Measurements from ENCODE around the gene HERPUD2.
"Not testable (repeated sequence)": the region's sequence is repeated elsewhere in the genome, so short reads cannot be mapped to it uniquely, and the experiment has no call there.

Gene HERPUD2

DNA sequence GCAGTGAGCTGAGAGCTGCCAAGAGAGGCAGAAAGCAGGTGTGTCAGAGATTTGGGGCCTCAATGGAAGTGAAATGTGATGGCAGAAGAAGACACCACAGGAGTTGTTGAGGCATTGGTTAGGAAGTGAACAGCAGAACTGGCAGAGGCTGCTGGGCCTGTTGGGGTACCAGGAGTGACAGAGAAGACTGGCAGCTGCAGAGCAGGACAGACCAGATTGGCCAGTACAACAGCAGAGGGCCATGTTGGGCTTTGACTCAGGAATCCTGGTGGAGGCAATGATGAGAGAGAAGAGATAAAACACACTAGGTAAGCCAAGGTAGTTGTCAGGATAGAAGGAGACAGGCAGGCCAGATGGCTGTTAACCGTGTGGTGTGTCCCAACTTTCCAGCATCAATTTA lies 19.9 kb upstream of the HERPUD2 start:
- DNase-seq (ENCODE audit: low read depth, low spot score) = no peak

DNA sequence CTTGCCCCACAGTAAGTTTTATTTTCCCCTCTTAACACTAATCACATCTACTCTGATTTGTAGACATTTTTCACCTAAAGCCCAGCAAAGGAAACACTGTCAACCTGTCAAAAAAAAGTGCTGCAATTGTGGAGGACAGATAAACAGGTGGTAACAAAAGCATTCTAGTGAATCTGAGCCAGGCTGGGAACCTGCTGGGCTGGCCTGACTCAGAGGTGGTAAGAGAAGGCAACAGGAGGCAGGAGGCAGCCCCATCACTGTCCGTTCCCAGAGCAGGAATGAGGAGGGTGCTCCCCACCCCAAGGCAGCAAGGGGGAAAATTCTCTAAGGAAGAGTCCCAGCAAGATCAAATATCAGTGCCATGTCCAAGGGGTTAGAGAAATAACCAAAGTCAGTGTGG lies 19.5 kb upstream of the HERPUD2 start:
- DNase-seq (ENCODE audit: low read depth, low spot score) = no peak

DNA sequence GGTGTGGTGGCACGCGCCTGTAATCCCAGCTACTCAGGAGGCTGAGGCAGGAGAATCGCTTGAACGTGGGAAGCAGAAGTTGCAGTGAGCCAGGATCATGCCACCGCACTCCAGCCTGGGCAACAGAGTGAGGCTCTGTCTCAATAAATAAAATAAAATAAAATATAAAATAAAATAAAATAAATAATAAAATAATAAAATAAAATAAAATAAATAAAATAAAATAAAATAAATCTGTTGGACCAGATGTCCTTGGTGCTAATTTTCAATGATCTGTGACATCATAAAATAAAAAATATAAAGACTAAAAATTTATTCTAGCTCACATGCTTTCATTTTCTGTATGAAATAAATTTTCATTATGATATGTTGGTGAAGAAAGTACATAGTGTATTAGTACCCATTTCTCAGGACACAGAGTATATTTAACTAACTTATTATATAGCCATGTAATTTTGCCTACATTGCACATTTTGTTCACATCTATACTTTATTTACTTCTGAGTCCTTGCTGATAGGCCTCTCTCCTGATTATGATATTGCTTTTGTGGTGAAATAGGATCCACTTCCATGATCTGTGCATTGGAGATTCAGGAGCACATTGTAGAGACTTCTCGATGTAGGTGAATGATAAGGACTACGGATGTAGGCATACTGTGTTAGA lies 17.8 kb upstream of the HERPUD2 start:
- DNase-seq (ENCODE audit: low read depth, low spot score) = no peak

DNA sequence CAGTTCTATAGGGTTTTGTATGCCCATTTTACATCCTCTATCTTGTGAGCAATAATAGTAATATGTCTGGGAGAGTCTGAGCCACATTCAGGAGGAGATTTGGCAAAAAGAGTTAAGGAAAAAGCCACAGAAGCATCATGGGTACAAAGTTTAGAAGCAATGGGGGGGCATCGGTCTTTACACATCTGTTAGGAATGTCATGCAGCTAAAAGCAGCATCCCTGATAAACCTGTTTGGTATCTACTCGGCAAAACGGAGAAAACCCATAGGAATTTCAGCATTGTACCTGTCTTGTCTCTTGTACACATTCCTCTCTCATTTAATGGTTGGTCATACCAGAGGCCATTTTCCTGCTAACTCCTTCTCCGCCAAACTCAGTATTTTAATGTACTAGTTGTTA lies 12.5 kb upstream of the HERPUD2 start:
- DNase-seq (ENCODE audit: low read depth, low spot score) = peak; percentile 26

DNA sequence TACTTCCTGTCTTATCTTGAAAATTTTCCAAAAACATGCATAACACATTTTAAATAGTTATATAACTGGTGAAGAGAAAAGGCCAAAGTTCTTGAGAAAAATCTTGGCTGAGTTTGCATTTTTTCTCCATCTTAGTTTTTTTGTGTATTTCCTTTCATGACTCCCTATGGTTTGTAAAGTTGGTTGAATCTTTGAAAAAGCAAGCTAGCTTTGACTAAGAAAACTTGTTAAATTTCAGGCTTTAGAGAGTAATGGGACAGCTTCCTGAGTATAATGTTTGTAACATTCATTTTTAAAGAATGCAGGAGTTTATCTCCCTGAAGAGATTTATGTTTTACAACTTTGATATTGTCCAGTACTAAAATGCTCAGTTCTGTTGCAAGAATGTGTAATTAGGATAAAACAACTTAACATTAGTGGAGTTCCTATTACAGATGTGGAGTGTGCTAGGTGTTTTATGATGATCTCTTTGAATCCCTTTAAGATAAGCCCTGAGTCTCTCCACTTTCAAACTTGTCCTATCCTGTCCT lies 11.1 kb upstream of the HERPUD2 start:
- no peak for DNase-seq (ENCODE audit: low read depth, low spot score)

DNA sequence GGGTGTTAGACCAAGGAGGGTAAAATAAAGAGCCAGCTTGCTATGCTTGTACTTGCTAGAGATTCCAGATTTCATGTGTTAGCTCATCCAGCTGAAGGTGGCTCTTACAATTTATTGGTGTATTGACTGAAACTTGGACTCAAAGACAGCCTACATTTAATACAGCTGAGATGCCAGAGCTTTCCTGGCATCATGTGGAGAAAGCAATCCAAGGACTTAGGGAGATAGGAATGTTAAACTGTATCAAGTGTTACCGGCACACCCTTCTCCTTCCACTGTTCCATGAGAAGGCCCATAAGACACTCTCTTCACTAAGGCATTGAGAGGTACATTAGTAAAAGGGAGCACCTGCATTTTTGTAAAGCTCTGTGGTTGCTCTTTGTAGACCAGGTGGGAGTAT lies 9.3 kb upstream of the HERPUD2 start:
- DNase-seq (ENCODE audit: low read depth, low spot score) = no peak

DNA sequence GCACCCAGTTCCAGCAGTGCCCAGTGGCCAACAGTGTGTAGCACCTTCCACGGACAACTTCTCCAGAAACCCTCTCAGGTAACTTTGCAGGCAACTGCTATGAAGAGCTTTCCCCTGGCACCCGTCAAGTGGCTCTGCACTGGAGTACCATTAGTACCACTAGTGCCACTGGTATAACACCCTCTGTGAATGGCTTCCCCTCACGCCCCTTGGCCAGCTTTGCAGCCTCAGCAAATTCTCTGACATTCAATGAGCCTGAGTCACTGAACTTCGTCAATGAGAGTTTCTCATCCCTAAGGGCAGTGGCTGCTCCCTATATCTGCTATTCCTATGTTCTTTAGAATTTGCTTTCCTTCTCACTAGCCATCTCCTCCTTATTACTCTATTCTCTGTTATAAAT lies 7.6 kb upstream of the HERPUD2 start:
- no peak for DNase-seq (ENCODE audit: low read depth, low spot score)

DNA sequence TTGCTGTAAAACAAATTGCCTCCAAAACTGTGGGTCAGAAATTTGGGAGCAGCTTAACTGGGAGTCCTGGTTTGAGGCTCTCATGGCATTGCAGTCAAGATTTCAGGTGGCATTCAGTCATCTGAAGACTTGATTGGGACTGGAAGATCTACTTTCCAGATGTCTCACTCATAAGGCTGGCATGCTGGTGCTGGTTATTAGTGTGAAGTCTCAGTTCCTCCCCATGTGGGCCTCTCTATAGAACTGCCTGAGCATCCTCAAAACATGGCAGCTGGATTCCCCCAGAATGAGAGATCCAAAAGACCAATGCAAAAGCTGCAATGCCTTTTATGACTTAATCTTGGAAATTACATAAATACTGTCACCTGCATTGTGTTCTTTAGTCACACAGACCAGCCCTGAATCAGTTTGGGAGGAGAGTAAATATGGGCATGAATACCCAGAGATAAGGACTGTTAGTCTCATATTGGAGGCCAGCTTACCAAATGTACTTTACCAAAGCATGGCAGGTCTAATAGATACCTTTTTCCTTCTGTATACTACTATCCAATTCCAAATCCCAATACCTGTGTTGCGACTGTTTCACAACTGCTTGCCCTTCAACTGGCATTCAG lies 6.5 kb upstream of the HERPUD2 start:
- no peak for DNase-seq (ENCODE audit: low read depth, low spot score)

DNA sequence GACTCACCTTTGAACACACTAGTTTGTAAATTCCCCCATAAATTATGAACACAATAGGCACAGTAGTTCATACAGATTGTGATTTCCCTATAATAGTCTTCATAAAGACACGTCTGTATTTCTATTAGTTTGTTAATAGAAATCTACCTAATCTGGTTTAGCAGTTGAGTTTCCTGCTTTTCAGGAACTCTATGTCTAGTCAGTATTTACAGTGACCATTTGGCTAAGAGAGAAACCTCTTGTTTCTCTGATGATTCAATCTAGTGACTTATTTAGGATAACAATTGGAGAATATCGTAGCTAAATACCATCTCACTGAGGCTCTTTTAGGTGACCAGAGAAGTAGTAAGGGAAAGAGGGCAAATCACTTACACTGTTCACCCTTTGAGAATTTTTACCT lies 5.9 kb upstream of the HERPUD2 start:
- DNase-seq (ENCODE audit: low read depth, low spot score) = no peak

DNA sequence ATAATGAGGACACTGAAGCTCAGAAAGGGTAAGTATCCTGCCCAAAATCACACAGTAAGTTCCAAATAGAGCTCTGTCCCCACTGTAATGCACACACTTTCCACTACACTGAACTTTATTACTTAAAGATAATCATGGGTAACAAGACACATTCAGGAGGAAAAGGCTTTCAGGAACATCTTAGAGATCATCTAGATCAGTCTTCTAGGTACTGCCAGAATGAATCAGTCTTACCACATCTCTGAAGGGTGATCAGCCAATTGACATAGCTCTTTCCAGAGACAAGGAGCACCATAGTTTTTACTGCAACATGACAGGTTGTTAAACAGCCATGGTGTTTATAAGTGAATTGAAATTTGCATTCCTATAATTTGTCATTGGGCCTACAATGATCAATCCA lies 5.4 kb upstream of the HERPUD2 start:
- no peak for DNase-seq (ENCODE audit: low read depth, low spot score)

DNA sequence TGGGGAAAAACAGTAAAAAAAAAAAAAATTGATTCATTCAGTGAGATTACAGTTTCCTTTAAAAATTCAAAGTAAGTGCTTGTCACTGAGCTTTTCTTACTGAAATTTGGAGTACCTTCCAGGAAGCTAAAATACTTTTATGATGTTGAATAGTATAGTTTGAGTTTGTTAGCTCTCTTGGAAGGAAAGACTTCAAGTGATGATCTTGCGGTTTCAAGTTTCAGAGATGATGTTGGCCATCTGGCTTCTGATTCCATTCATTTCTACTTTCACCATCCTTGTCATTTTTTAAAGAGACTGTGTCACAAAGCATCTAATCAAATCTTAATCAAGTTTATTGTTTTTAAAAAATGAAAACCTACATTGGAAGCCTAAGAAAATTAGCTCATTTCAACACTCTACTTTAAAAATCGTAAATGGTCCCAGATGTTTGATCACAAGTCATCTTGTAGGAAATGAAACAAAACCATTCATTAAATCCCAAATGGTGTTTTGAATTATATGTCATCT lies 4.9 kb upstream of the HERPUD2 start:
- no peak for DNase-seq (ENCODE audit: low read depth, low spot score)

DNA sequence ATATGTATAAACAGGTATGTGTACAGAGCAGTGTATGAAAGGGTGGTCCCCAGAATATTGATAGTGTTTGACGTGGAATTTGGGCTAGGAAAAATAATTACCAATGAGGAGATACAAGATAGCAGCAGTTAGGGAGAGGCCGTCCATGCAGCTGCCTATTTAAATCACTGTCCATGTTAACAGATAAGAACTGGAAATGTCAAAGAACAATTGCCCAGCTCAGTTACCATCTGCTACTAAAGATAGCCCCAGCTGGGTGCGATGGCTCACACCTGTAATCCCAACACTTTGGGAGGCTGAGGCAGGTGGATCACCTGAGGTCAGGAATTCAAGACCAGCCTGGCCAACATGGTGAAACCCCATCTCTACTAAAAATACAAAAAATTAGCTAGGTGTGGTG lies 3.4 kb upstream of the HERPUD2 start:
- not testable (repeated sequence) for DNase-seq (ENCODE audit: low read depth, low spot score)

DNA sequence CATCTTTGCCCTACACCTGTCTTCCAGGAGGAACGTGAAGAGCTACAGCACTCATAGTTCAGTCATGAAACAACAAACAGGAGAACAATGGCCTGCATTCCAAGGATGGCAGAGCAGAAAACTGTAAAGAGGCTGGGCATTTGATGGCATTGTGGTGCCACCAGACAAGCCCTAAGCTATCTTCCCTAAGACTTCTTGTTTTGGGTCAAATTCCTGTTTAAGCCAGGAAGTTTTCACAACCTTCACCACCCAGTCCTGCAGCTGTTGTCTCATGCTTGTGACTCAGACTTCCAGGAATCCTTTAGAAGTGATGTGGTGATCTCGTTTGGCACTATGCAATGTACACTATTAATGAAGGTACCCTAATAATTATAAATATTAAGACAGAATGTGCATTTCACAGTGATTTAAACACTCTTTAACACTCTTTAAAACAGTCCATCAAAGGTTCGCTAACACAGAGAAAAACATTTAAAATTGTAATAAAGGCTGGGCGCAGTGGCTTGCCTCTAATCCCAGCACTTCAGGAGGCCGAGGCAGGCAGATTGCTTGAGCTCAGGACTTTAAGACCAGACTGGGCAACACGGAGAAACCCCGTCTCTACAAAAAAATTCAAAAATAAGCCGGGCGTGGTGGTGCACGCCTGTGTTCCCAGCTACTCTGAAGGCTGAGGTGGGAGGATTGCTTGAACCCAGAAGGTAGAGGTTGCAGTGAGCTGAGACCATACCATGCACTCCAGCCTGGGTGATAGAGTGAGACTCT lies 2.7 kb upstream of the HERPUD2 start:
- peak; percentile 61 for DNase-seq (ENCODE audit: low read depth, low spot score)

DNA sequence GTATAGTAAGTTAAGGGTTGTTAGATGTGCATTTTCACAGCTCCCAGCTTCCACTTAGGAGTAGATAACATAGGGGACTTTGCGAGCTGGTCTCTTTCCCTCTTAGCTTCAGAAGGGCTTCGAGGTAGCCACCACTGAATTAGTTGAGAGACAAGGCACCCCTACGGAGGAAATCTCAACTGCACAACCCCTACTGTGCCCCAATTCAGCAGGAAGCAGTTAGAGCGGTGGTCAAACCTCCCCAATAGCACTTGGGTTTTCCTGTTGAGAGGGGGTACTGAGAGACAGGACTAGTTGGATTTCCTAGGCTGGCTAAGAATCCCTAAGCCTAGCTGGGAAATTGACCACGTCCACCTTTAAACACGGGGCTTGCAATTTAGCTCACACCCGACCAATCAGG lies 1.1 kb upstream of the HERPUD2 start:
- DNase-seq (ENCODE audit: low read depth, low spot score) = no peak

DNA sequence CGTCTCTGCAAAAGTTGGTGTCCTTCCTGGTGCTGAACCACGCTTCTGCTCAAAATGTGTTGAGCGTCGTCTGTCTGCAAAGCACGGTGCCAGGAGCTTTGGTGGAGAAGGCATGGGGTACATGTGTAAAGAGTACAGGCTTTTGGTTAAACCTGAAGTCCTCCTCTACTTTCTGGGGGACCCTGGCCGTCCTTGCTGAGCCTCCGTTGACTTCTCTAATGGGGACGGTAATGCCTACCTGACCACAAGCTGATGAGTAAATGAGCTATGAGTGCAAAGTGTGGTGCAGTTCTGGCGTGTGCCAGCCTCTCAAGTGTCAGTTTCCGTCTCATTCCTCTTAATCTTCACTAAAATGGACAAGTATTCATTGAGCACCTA lies 527 bp upstream of the HERPUD2 start:
- no peak for DNase-seq (ENCODE audit: low read depth, low spot score)

DNA sequence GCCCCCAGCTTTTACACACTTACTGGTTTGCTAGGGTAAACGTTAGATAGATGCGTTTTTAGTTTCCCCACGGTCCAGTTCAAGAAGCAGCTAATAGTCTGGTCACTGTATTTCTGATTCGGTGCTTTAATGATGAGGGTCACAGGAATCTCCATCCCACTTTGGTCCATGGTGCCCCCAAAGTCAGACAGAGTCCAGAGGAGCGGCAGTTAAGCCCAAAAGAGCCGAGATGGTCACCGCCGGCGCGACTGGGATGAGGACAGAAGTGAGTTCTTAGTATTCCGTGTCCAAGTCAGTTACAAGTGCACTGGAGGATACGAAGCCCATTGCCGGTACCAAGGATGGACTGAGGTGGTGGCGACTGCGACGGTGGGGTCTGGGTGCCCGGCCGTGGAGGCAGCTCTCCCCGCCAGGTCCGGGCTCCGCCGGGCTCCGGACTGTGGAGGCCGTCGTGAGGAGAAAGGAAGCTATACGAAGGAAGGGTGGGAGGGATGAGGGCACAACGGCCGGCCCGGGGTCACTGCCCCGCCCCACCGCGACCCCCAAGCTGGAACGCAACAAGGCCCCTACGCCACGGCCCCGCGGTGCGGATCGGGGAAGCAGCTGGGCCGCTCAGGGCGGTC lies 663 bp downstream of the HERPUD2 start:
- DNase-seq (ENCODE audit: low read depth, low spot score) = no peak

DNA sequence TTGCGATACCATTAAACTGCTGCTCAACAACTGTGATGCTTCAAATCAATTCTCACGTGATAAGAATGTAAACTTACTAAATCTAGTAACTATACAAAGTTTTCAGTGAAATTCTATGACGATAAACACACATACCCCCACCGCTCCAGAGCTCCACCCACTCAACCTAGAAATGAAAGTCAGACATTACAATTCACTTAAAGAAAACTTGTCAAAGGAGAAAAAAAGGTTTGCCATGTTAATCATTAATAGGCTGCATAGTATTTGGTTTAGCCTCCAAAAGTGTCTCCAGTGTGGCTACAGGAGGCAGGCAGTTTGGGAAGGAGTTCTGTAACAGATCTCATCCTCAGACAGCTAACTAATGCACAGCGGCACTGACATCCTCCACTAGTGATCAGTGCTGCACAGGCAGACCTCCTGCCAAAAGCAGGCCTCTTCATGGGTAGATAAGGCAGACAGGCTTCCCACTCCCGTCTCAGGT lies 3.1 kb downstream of the HERPUD2 start:
- no peak for DNase-seq (ENCODE audit: low read depth, low spot score)

DNA sequence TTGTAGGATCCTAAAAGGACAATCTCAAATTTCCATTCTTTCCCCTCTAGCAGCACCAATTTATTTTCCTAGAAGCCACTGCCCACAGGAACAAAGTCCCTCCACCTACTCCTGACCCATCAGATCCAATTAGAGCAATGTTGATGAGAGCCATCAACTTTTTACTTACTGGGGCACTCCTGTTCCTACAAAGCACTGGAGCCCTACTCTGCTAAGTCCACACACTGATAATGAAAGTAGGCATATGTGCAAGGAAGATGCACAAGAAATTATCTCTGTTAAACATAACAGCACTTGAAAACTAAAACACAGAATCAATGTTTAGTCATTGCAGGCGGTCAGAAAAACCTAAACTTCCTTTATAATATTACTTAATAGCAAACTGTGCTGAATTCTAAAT lies 3.6 kb downstream of the HERPUD2 start:
- DNase-seq (ENCODE audit: low read depth, low spot score) = no peak

DNA sequence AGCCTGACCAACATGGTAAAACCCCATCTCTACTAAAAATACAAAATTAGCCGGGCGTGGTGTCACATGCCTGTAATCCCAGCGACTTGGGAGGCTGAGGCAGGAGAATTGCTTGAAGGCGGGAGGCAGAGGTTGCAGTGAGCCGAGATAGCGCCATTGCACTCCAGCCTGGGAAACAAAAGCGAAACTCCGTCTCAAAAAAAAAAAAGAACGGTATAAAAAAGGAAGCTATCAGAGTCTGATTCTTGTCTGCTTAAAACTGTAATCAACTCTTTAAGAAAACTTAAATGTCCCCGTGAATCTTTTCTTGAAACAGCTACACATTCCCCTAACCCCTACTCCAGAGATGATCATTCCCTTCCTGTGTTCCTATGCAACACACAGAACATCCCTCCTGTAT lies 4.3 kb downstream of the HERPUD2 start:
- DNase-seq (ENCODE audit: low read depth, low spot score) = not testable (repeated sequence)

DNA sequence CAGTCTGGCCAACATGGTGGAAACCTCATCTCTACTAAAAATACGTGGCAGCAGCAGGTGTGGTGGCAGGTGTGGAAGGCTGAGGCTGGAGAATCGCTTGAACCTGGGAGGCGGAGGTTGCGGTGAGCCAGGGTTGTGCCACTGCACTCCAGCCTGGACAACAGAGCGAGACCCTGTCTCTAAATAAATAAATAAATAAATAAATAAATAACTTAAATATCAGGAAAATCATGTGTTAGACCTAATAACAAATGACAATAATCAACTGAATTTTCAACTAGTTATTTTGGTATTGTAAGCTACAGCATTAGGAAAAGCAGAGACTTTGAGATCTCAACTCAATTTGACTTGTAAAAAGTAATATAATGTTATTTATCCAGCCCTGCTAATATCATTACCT lies 9.2 kb downstream of the HERPUD2 start:
- no peak for DNase-seq (ENCODE audit: low read depth, low spot score)

DNA sequence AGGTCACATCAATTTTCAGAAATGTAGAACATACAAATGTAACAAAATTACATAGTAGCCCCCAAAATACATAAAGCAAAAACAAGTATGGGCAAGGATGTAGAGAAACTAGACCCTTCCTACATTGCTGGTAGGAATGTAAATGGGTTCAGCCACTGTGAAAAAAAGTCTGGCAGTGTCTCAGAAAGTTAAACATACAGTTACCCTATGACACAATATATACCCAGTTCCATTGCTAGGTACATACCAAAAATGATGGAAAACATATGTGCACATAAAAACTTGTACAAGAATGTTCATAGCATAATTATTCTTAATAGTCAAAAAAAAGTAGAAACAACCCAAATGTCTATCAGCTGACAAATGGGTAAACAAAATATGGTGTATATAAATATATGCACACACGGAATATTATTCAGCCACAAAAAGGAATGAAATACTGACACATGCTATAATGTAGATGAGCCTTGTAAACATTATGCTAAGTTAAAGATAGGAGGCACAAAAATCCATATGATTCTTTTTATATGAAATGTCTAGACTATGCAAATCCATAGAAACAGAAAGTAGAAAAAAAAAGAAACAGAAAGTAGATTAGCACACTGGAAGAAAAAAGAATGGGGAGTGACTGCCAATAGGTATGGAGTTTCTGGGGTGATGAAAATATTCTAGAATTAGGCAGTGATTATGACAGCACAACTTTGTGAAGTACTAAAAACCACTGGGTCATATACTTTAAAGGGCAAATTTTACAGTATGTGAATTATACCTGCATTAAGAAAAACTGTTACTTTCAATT lies 13.5 kb downstream of the HERPUD2 start:
- no peak for DNase-seq (ENCODE audit: low read depth, low spot score)

All from astrocyte of the hippocampus (primary cell).